Endothelial cell of umbilical vein (primary cell): Measurements from ENCODE around the gene FOXJ1. TPM values are rescaled to one million over a fixed set of nuclear protein-coding genes. Genes with fewer than 3 reads are reported as not detected.

ENCODE experiments used
- BruUV-seq: library from RNA; stranded (reverse); fragments of 400-500 nt; replicated peaks from 2 replicates; lab custom pipeline; 2021; lab: Mats Ljungman, UMichigan
- CTCF ChIA-PET: fragments of 300-600, 350-600 bp; sonication (Branson Sonifier 250); formaldehyde crosslinking; loops from one replicate; lab custom pipeline; 2021; ENCODE audit warnings: antibody characterized with exemption, inconsistent platforms; lab: Charles Lee
- POLR2A ChIA-PET: fragments of 300-600, 350-600 bp; sonication (Branson Sonifier 250); formaldehyde crosslinking; loops from one replicate; lab custom pipeline; 2021; ENCODE audit warnings: antibody characterized with exemption, inconsistent platforms; lab: Charles Lee
- DNase-seq: peaks from one replicate; pipeline ENCODE4 v3.0.0-alpha.2; 2011; ENCODE audit warnings: low read depth, low spot score
- FAIRE-seq: peaks from 2 replicates; lab custom pipeline; 2011; peaks lifted over from hg19 to GRCh38; lab: Jason Lieb, UNC
- H2AFZ ChIP-seq: 2 replicates; pipeline ENCODE4 v1.6.0; 2012; ENCODE audit warnings: low read depth, low read length, control low read depth, inconsistent platforms
- H3K27ac ChIP-seq: 2 replicates; pipeline ENCODE4 v1.5.1; 2011; ENCODE audit warnings: low read depth, mild to moderate bottlenecking, control low read depth, low read length, moderate library complexity; ENCODE audit not compliant: insufficient read depth
- H3K27me3 ChIP-seq, 2 experiments: 2 replicates each; pipeline versions ENCODE4 v1.6.0 to v1.6.1; 2011; ENCODE audit warnings: low read length in 2 of 2, mixed read lengths in 1 of 2; ENCODE audit not compliant: control insufficient read depth in 2 of 2, insufficient read depth in 2 of 2
- H3K36me3 ChIP-seq, 2 experiments: 2 replicates in 1 of 2; 3 replicates in 1 of 2; pipeline ENCODE4 v1.5.1; 2011; ENCODE audit warnings: low read length in 2 of 2, mild to moderate bottlenecking in 1 of 2, moderate library complexity in 1 of 2; ENCODE audit not compliant: control insufficient read depth in 2 of 2, insufficient read depth in 2 of 2; ENCODE audit errors: extremely low read depth in 1 of 2
- H3K4me1 ChIP-seq: 3 replicates; pipeline ENCODE4 v1.5.1; 2011; ENCODE audit warnings: mild to moderate bottlenecking, low read length; ENCODE audit not compliant: control insufficient read depth, insufficient read depth; ENCODE audit errors: extremely low read depth
- H3K4me2 ChIP-seq: 2 replicates; pipeline ENCODE4 v1.6.1; 2011; ENCODE audit warnings: low read length, control low read depth, mixed read lengths; ENCODE audit not compliant: insufficient read depth
- H3K4me3 ChIP-seq, 3 experiments: fragments of 200-600 bp in 1 of 3; sonication (generic), shearing (Covaris generic) in 1 of 3; replicated peaks in 1 of 3; 2 replicates each; pipeline ENCODE4 v1.5.1; 2011 to 2016; ENCODE audit warnings: control low read depth in 3 of 3, low read length in 3 of 3, mild to moderate bottlenecking in 2 of 3, inconsistent platforms in 1 of 3, low read depth in 1 of 3, moderate library complexity in 1 of 3; ENCODE audit not compliant: insufficient read depth in 1 of 3
- H3K79me2 ChIP-seq: 2 replicates; pipeline ENCODE4 v1.6.0; 2012; ENCODE audit warnings: low read length, inconsistent platforms; ENCODE audit not compliant: control insufficient read depth, insufficient read depth
- H3K9ac ChIP-seq: replicated peaks from 2 replicates; pipeline ENCODE3; 2011; ENCODE audit warnings: low read length, control low read depth; ENCODE audit not compliant: insufficient read depth; ENCODE audit errors: extremely low read depth
- H3K9me1 ChIP-seq: replicated peaks from 3 replicates; pipeline ENCODE4 v1.6.0; 2011; ENCODE audit warnings: mild to moderate bottlenecking, low read length; ENCODE audit not compliant: control insufficient read depth, insufficient read depth; ENCODE audit errors: extremely low read depth
- H3K9me3 ChIP-seq: replicated peaks from 2 replicates; pipeline ENCODE4 v1.5.1; 2012; ENCODE audit warnings: low read length, inconsistent platforms; ENCODE audit not compliant: control insufficient read depth, insufficient read depth
- H4K20me1 ChIP-seq: replicated peaks from 2 replicates; pipeline ENCODE3; 2011; ENCODE audit warnings: mild to moderate bottlenecking, low read length; ENCODE audit not compliant: control insufficient read depth, insufficient read depth; ENCODE audit errors: extremely low read depth
- CTCF ChIP-seq, 2 donors: IDR thresholded peaks; 1 replicate in 1 of 2; 2 replicates in 1 of 2; pipeline ENCODE4 v1.5.1; 2011; ENCODE audit warnings: low read length in 2 of 2, mild to moderate bottlenecking in 2 of 2, moderate library complexity in 2 of 2, control low read depth in 1 of 2, inconsistent platforms in 1 of 2, low read depth in 1 of 2; ENCODE audit not compliant: insufficient read depth in 1 of 2; ENCODE audit errors: extremely low read depth in 1 of 2
- EZH2 ChIP-seq: IDR thresholded peaks from 2 replicates; pipeline ENCODE4 v1.6.1; 2012; ENCODE audit warnings: borderline replicate concordance, low read depth, mild to moderate bottlenecking, moderate library complexity, low read length, inconsistent platforms; ENCODE audit not compliant: severe bottlenecking
- JUN ChIP-seq: IDR thresholded peaks from 2 replicates; pipeline ENCODE4 v1.6.1; 2011; ENCODE audit warnings: borderline replicate concordance, low read depth; ENCODE audit not compliant: insufficient read length, insufficient read depth
- MAX ChIP-seq: IDR thresholded peaks from 2 replicates; pipeline ENCODE4 v1.6.1; 2011; ENCODE audit not compliant: insufficient read depth, insufficient read length
- MYC ChIP-seq: IDR thresholded peaks from one replicate; pipeline ENCODE4 v1.6.1; 2011; ENCODE audit warnings: mild to moderate bottlenecking, low read depth, low read length
- dilution Hi-C: fragments of 300-500 bp; cut with MboI; formaldehyde crosslinking; loops from one replicate; pipeline ENCODE4 v1.15.0; 2019; ENCODE audit warnings: low sequenced_read_pairs; ENCODE audit not compliant: extremely low pct_ligation_motif_present
- intact Hi-C: fragments of 100-400 bp; cut with micrococcal nuclease; formaldehyde crosslinking; loops from one replicate; pipeline ENCODE4 v1.10.0; 2022
- polyA plus RNA-seq, 4 experiments: library from polyadenylated mRNA; depleted of rRNA in 3 of 4; stranded (reverse) in 3 of 4; unstranded in 1 of 4; fragments of >200 nt; gene quantifications; 2 replicates each; pipeline versions ENCODE4 v1.2.1 to v1.2.3, GENCODE V29; 2011 to 2012; ENCODE audit warnings: missing spikeins in 1 of 4
- total RNA-seq: library from RNA; stranded (reverse); gene quantifications from 2 replicates; pipeline ENCODE4 v1.2.3, GENCODE V29; 2021

The FOXJ1 gene
- total and polyA plus RNA-seq, 2 donors (not counting 3 experiments of a cell fraction or from before 2014, with no cell fraction given): not detected

- DNase-seq: no peak
- H3K27me3 ChIP-seq: no peaks in the 10 kb centered on the region
- no peaks in the 10 kb centered on the region for H3K9me3 ChIP-seq
- H2AFZ ChIP-seq: no peak overlapping the region
- no peaks in the 10 kb centered on the region for H3K79me2 ChIP-seq
- no peak overlapping the region for H3K4me2 ChIP-seq
- H3K9me1 ChIP-seq: no peaks in the 10 kb centered on the region
- FAIRE-seq: no peak
- H3K4me1 ChIP-seq: no peaks in the 10 kb centered on the region
- intact Hi-C loops: no loop called here
- CTCF ChIA-PET: interaction anchor here (0.6 to 14.5 kb wide), 4 partner anchors 67 to 255 kb away, joined by 3 to 320 read pairs (median 4); no protein-coding TSS in a partner anchor
- no peak for TF ChIP-seq EZH2
- no peak for TF ChIP-seq MYC
- TF ChIP-seq JUN: no peak
- TF ChIP-seq MAX: no peak
- TF ChIP-seq CTCF (IDR thresholded peaks at IDR 0.05; ENCODE audit: extremely low read depth in 1 of 2, insufficient read depth in 1 of 2, low read depth in 1 of 2, low read length in 2 of 2): no peak
- H3K9ac ChIP-seq: no peak overlapping the region
- H4K20me1 ChIP-seq: no peaks in the 10 kb centered on the region
- no TSS peak for BruUV-seq
- no peak overlapping the region for H3K4me3 ChIP-seq
- POLR2A ChIA-PET: no interaction called here
- no peaks in the 10 kb centered on the region for H3K36me3 ChIP-seq
- dilution Hi-C loops: no loop called here
- no peak overlapping the region for H3K27ac ChIP-seq
These were observed 25.8 kb downstream of the FOXJ1 start for GRCh38 chr17:76115138-76115754.
